HCT116 (cell line): ENCODE results near the gene FAR1. TPM values are rescaled to one million over a fixed set of nuclear protein-coding genes. Genes with fewer than 3 reads are reported as not detected.

Experiments used
- ATAC-seq: fragments of 200-7000 bp; cut with Tn5 transposase; 2 replicates; pipeline ENCODE4 v1.9.1; 2020; ENCODE audit warnings: mild to moderate bottlenecking, moderate library complexity
- BruUV-seq: library from RNA; stranded (reverse); fragments of 400-500 nt; replicated peaks from 2 replicates; lab custom pipeline; 2021; lab: Mats Ljungman, UMichigan
- CTCF ChIA-PET: fragments of 300-600 bp; sonication (Branson Sonifier 250); formaldehyde crosslinking; loops from one replicate; lab custom pipeline; 2021; ENCODE audit warnings: antibody characterized with exemption; lab: Charles Lee
- POLR2A ChIA-PET: fragments of 300-600, 350-600 bp; sonication (Branson Sonifier 250); formaldehyde crosslinking; loops from one replicate; lab custom pipeline; 2021; ENCODE audit warnings: antibody characterized with exemption; lab: Charles Lee
- RAD21 ChIA-PET, 2 experiments: fragments of 300-600 bp; sonication (Branson Sonifier 250); formaldehyde crosslinking; loops; one replicate each; lab custom pipeline; 2023; ENCODE audit warnings: low total read pairs in 2 of 2; ENCODE audit not compliant: uncharacterized antibody in 2 of 2, unreplicated experiment in 2 of 2, low non-redundant PET in 1 of 2; lab: Charles Lee
- DNase-seq: peaks from one replicate; pipeline ENCODE4 v3.0.0-alpha.2; 2010; ENCODE audit warnings: low read depth, low spot score
- H2AFZ ChIP-seq: fragments of 200-600 bp; shearing (Covaris generic), sonication (generic); 2 replicates; pipeline ENCODE4 v1.6.1; 2017; ENCODE audit warnings: low read depth, mixed run types, mixed read lengths, antibody characterized with exemption, low read length; ENCODE audit not compliant: poor library complexity, severe bottlenecking
- H3K27ac ChIP-seq: 2 replicates; pipeline ENCODE4 v1.5.1; 2012; ENCODE audit warnings: low read depth, low read length
- H3K27me3 ChIP-seq: fragments of 200-600 bp; sonication (generic); 2 replicates; pipeline ENCODE4 v1.6.1; 2016; ENCODE audit warnings: mixed run types, low read length, mixed read lengths; ENCODE audit not compliant: insufficient read depth
- H3K36me3 ChIP-seq, 2 experiments: fragments of 200-500 bp in 1 of 2; fragments of 200-600 bp in 1 of 2; sonication (Bioruptor generic) in 1 of 2; sonication (generic) in 1 of 2; 2 replicates each; pipeline versions ENCODE4 v1.5.1 to v1.6.1; 2014 to 2016; ENCODE audit warnings: low read length in 2 of 2, inconsistent platforms in 1 of 2, mixed read lengths in 1 of 2, mixed run types in 1 of 2; ENCODE audit not compliant: insufficient read depth in 2 of 2, control insufficient read depth in 1 of 2
- H3K4me1 ChIP-seq, 2 experiments: fragments of 200-600 bp in 1 of 2; sonication (generic) in 1 of 2; 2 replicates each; pipeline versions ENCODE4 v1.5.1 to v1.6.1; 2012 to 2017; ENCODE audit warnings: low read length in 2 of 2, inconsistent platforms in 1 of 2, mild to moderate bottlenecking in 1 of 2, mixed read lengths in 1 of 2, mixed run types in 1 of 2, moderate library complexity in 1 of 2; ENCODE audit not compliant: insufficient read depth in 2 of 2, control insufficient read depth in 1 of 2
- H3K4me2 ChIP-seq: fragments of 200-600 bp; sonication (generic); 2 replicates; pipeline ENCODE4 v1.6.1; 2017; ENCODE audit warnings: mixed run types, low read length, mixed read lengths
- H3K4me3 ChIP-seq, 2 experiments: fragments of 200-600 bp in 1 of 2; sonication (generic) in 1 of 2; replicated peaks in 1 of 2; 2 replicates each; pipeline ENCODE4 v1.5.1; 2011 to 2016; ENCODE audit warnings: low read length in 2 of 2, control low read depth in 1 of 2, low read depth in 1 of 2, mild to moderate bottlenecking in 1 of 2, mixed read lengths in 1 of 2, mixed run types in 1 of 2
- H3K79me2 ChIP-seq: fragments of 200-600 bp; sonication (generic); 2 replicates; pipeline ENCODE4 v1.6.1; 2017; ENCODE audit warnings: mild to moderate bottlenecking, mixed run types, low read length, moderate library complexity, mixed read lengths; ENCODE audit not compliant: insufficient read depth
- H3K9ac ChIP-seq: fragments of 200-600 bp; sonication (generic); 2 replicates; pipeline ENCODE4 v1.6.1; 2016; ENCODE audit warnings: low read length, mixed read lengths
- H3K9me2 ChIP-seq: fragments of 200-600 bp; sonication (generic), shearing (Covaris generic); 2 replicates; pipeline ENCODE4 v1.6.1; 2017; ENCODE audit warnings: mixed run types, mild to moderate bottlenecking, moderate library complexity; ENCODE audit not compliant: insufficient read depth
- H3K9me3 ChIP-seq, 2 experiments: fragments of 200-500 bp in 1 of 2; fragments of 200-600 bp in 1 of 2; sonication (Bioruptor generic) in 1 of 2; sonication (generic) in 1 of 2; 2 replicates each; pipeline ENCODE4 v1.6.1; 2014 to 2017; ENCODE audit warnings: low read length in 2 of 2, mixed read lengths in 2 of 2, inconsistent platforms in 1 of 2, low read depth in 1 of 2, mild to moderate bottlenecking in 1 of 2, mixed run types in 1 of 2, moderate library complexity in 1 of 2; ENCODE audit not compliant: control insufficient read depth in 1 of 2, insufficient read depth in 1 of 2
- H4K20me1 ChIP-seq: fragments of 200-600 bp; sonication (generic), shearing (Covaris generic); 2 replicates; pipeline ENCODE4 v1.6.1; 2017; ENCODE audit warnings: mixed run types, mild to moderate bottlenecking, moderate library complexity; ENCODE audit not compliant: insufficient read depth
- CBX3 ChIP-seq: IDR thresholded peaks from 2 replicates; pipeline ENCODE4 v1.6.1; 2012; ENCODE audit warnings: low read depth
- CEBPB ChIP-seq: IDR thresholded peaks from 2 replicates; pipeline ENCODE4 v1.6.1; 2012; ENCODE audit warnings: low read depth
- EGR1 ChIP-seq: IDR thresholded peaks from 2 replicates; pipeline ENCODE4 v1.6.1; 2012; ENCODE audit warnings: low read depth
- JUND ChIP-seq: IDR thresholded peaks from 2 replicates; pipeline ENCODE4 v1.6.1; 2012
- POLR2A ChIP-seq: IDR thresholded peaks from 2 replicates; pipeline ENCODE4 v1.7.0; 2011; ENCODE audit warnings: borderline replicate concordance; ENCODE audit not compliant: insufficient read depth, insufficient read length; ENCODE audit errors: extremely low read depth
- POLR2AphosphoS5 ChIP-seq: IDR thresholded peaks from 2 replicates; pipeline ENCODE4 v1.6.1; 2011; ENCODE audit warnings: mild to moderate bottlenecking, low read depth, low read length, moderate library complexity
- RAD21 ChIP-seq: IDR thresholded peaks from 2 replicates; pipeline ENCODE4 v1.6.1; 2012; ENCODE audit warnings: low read depth, mild to moderate bottlenecking
- SIN3A ChIP-seq: IDR thresholded peaks from 2 replicates; pipeline ENCODE4 v1.6.1; 2012; ENCODE audit warnings: low read depth
- SP1 ChIP-seq: IDR thresholded peaks from 2 replicates; pipeline ENCODE4 v1.6.1; 2012; ENCODE audit warnings: low read depth
- SRF ChIP-seq: IDR thresholded peaks from 2 replicates; pipeline ENCODE4 v1.6.1; 2012; ENCODE audit warnings: low read depth
- intact Hi-C: fragments of 100-400 bp; cut with micrococcal nuclease; formaldehyde crosslinking; loops from 2 replicates; pipeline ENCODE4 v1.10.0; 2022
- total RNA-seq: library from RNA; stranded (reverse); gene quantifications from one replicate; pipeline ENCODE4 v1.2.1, GENCODE V29; 2021; ENCODE audit not compliant: unreplicated experiment
- TF ChIP-seq, protein P1 (sequence below): IDR thresholded peaks from 2 replicates; pipeline ENCODE4 v1.6.1; 2012
- TF ChIP-seq, protein P2 (sequence below): IDR thresholded peaks from 2 replicates; pipeline ENCODE4 v1.6.1; 2012; ENCODE audit warnings: low read depth

FAR1 gene
- total RNA-seq, 1 experiment from 2014 or later = 74.3 TPM

DNA sequence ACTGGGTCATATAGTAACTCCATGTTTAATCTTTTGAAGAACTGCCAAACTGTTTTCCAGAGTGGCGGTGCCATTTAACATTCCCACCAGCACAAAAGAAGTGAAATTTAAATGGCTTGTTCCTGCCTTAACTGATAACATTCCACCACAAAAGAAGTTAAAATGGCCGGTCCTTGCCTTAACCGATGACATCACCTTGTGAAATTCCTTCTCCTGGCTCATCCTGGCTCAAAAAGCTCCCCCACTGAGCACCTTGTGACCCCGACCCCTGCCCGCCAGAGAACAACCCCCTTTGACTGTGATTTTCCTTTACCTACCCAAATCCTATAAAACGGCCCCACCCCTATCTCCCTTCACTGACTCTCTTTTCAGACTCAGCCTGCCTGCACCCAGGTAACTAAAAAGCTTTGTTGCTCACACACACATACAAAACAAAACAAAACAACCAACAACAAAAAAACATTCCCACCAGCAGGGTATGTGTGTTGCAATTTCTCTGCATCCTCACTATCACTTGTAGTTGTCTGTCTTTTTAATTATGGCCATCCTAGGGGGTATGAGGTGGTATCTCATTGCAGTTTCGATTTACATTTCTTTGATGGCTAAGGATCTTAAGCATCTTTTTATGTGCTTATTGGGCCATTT lies 109.0 kb downstream of the FAR1 start:
- ATAC-seq (no peak), DNase-seq (no peak)
- Histone ChIP-seq H3K4me3 (no peak overlapping the region), H3K36me3 (no peaks in the 10 kb centered on the region), H3K27ac (no peak overlapping the region), H3K9me2 (no peaks in the 10 kb centered on the region), H2AFZ (no peak overlapping the region), H3K27me3 (no peaks in the 10 kb centered on the region), H4K20me1 (no peaks in the 10 kb centered on the region), H3K79me2 (no peaks in the 10 kb centered on the region), H3K9me3 (no peaks in the 10 kb centered on the region), H3K9ac (no peak overlapping the region), H3K4me1 (no peaks in the 10 kb centered on the region), H3K4me2 (no peak overlapping the region)
- no TSS peak for BruUV-seq
- CTCF ChIA-PET = interaction anchor here (0.7 to 2.0 kb wide), 4 partner anchors 58 to 371 kb away, joined by 3 to 17 read pairs (median 5); no protein-coding TSS in a partner anchor
- intact Hi-C loops = loop anchor here (10.0 kb wide), 1 partner anchor 1127 kb away; no protein-coding TSS in a partner anchor
- POLR2A ChIA-PET = no interaction called here
- no peak for TF ChIP-seq RAD21
- TF ChIP-seq POLR2A = no peak
- no peak for TF ChIP-seq SIN3A
- TF ChIP-seq CEBPB = no peak
- TF ChIP-seq, protein P1, sequence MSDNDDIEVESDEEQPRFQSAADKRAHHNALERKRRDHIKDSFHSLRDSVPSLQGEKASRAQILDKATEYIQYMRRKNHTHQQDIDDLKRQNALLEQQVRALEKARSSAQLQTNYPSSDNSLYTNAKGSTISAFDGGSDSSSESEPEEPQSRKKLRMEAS = no peak
- no peak for TF ChIP-seq EGR1
- no peak for TF ChIP-seq SRF
- TF ChIP-seq CBX3 = no peak
- no peak for TF ChIP-seq SP1
- TF ChIP-seq JUND = no peak
- TF ChIP-seq, protein P2, sequence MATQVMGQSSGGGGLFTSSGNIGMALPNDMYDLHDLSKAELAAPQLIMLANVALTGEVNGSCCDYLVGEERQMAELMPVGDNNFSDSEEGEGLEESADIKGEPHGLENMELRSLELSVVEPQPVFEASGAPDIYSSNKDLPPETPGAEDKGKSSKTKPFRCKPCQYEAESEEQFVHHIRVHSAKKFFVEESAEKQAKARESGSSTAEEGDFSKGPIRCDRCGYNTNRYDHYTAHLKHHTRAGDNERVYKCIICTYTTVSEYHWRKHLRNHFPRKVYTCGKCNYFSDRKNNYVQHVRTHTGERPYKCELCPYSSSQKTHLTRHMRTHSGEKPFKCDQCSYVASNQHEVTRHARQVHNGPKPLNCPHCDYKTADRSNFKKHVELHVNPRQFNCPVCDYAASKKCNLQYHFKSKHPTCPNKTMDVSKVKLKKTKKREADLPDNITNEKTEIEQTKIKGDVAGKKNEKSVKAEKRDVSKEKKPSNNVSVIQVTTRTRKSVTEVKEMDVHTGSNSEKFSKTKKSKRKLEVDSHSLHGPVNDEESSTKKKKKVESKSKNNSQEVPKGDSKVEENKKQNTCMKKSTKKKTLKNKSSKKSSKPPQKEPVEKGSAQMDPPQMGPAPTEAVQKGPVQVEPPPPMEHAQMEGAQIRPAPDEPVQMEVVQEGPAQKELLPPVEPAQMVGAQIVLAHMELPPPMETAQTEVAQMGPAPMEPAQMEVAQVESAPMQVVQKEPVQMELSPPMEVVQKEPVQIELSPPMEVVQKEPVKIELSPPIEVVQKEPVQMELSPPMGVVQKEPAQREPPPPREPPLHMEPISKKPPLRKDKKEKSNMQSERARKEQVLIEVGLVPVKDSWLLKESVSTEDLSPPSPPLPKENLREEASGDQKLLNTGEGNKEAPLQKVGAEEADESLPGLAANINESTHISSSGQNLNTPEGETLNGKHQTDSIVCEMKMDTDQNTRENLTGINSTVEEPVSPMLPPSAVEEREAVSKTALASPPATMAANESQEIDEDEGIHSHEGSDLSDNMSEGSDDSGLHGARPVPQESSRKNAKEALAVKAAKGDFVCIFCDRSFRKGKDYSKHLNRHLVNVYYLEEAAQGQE = no peak
- TF ChIP-seq POLR2AphosphoS5 = no peak
- RAD21 ChIA-PET = interaction anchor here in 1 of 2 experiments (1.4 kb wide), 1 partner anchor 1130 kb away, joined by 5 read pairs; no protein-coding TSS in a partner anchor
